NCI-H226 (cell line): Measurements from ENCODE around the gene PNPLA7.
"Not testable (repeated sequence)": the region's sequence is repeated elsewhere in the genome, so short reads cannot be mapped to it uniquely, and the experiment has no call there.

Experiments
- DNase-seq: peaks from one replicate; pipeline ENCODE4 v3.0.0-alpha.2; 2015

Gene PNPLA7

GRCh38 chr9:137550231-137550621 is at the start of gene PNPLA7:
TSS of gene PNPLA7 (minus strand) at chr9:137550402. CDS start at chr9:137550197, 205 bp downstream.
- peak; percentile 33 for DNase-seq

- no peak for DNase-seq
These were observed 48.7 kb upstream of the PNPLA7 start for GRCh38 chr9:137598943-137599342.

DNA sequence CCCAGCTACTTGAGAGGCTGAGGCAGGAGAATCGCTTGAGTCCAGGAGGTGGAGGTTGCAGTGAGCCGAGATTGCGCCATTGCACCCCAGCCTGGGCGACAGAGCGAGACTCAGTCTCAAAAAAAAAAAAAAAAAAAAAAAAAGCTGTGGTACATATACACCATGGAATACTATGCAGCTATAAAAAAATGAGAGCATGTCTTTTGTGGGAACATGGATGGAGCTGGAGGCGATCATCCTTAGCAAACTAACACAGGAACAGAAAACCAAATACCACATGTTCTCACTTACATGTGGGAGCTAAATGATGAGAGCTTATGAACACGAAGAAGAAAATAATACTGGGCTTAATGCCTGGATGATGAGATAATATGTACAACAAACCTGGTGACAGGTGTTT is 46.4 kb upstream of the PNPLA7 start:
- not testable (repeated sequence) for DNase-seq

DNA sequence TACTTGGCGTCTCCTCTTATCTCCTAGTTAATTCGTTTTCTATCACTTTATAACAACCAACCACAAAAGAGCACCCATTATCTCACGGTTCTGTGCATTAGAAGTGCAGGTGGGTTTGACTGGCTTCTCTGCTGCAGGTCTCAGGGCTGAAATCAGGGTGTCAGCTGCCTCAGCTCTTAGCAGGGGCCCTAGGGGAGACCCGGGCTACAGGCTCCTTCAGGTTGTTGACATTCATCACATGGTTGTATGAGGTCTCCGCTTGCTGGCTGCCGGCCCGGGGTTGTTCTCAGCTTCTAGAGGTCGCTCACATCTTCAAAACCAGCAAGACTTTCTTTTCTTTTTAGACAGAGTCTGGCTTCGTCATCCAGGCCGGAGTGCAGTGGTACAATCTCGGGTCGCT is 43.0 kb upstream of the PNPLA7 start:
- no peak for DNase-seq

DNA sequence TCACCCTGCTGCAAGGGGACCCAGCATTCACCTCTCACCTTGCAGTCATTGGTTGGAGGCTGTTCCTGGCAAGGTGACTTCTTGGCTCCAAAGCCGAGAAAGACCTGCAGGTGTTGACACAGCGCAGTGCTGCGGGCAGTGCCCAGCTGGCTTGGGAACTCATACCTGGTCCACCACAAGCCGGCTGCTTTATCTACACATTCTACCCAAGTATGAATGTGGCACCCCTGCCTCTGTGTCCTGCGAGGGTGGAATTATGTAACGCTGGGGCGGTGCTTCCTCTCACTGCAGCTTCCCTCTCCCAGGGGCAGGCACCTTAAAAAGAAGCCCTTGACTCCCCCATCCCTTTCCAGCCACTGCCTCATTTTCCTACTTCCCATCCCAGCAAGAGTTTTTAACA is 42.6 kb upstream of the PNPLA7 start:
- DNase-seq, result no peak

GRCh38 chr9:137590469-137591383 is 40.5 kb upstream of the PNPLA7 start, which contains the start of gene ZMYND19:
TSS of gene ZMYND19 (minus strand) at chr9:137590512. CDS start at chr9:137590263, 249 bp downstream.
- peak; percentile 69 for DNase-seq

DNA sequence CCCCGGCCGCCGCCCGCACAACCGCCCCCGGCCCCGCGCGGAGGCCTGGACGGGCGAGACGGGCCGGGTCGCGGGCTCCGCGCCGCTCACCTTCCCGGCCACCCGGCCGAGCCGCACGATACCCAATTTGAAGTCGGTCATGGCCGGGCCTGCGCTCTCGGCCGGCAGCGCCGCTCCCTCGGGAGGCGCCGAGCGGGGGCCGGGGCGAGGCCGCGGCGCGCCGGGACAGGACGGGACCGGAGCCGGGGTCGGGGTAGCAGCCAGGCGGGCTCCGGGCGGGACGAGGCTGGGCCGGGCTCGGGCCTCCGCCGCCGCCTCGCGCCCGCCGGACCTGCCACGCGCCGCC is 39.9 kb upstream of the PNPLA7 start:
- no peak for DNase-seq

DNA sequence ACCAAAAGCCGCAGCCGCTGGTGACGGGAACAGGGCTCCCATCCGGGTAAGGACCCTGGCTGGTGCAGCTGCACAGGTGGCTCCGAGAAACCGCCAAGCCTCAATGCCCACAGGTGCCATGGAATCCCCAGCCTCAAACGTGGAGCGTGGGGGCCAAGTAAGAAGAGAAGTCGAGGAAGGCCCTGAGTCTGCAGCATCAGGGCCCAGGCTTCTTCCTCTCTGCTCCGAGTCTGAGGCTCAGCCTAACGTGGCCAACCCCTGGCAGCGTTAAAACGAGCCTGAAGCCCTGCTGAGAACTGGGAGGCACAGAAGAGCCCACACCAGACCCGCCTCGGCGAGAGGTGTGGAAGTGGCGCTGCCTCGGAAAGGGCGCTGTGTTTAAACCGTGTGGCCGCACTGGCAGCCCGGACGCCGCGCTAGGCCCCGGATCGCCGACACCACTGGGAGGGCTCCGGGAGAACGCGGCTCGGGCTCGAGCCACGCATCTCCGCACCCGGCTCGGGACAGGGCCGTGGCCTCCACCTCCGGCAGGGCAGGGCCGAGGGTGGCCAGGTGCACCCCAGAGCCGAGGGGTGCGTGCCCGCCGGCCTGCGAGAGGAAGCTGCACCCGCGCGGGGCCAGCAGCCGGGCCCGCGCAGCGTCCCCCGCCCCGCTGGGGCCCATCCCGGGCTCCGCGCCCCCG is 39.4 kb upstream of the PNPLA7 start:
- no peak for DNase-seq

- no peak for DNase-seq
These were observed 38.7 kb upstream of the PNPLA7 start for GRCh38 chr9:137588891-137589290.

GRCh38 chr9:137588311-137588710 is 38.1 kb upstream of the PNPLA7 start:
- DNase-seq, result no peak

DNA sequence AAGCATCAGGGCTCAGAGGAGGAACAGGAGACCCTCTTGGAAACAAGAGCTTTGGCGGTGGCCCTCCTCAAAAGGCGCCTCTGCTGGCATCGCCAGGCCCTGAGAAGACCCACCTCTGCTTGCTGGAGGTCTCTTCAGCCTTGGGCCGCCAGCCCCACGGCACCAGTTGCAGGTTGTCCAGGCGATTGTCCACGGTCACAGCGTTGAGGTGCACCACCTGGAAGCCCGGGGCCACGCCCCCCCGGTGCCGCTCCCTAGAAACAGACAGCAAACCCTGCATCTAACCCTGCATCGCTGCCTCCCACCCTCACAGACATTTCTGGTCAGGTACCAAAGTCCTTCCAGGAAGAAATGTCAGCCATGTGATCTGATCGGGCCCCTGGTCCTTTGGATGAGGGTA is 36.7 kb upstream of the PNPLA7 start:
- no peak for DNase-seq

DNA sequence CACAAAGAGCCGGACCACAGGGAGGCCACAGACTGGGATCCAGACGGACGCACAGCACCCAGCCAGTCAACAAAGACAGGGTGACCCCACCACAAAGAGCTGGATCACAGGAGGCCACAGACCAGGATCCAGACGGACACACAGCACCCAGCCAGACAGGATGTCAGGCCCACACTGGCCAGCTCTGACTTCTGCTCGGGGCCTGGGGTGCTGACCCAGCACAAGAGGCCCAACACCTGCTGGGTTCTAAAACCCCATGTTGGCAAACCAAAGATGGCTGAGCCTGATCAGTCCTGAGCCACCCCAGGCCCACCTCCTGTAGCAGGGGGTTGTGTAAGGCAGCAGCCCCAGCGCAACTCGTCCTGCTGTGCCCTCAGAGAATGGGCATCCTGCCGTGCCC is 33.8 kb upstream of the PNPLA7 start:
- no peak for DNase-seq

GRCh38 chr9:137583347-137583746 is 33.1 kb upstream of the PNPLA7 start:
- DNase-seq, result no peak

GRCh38 chr9:137582286-137582860 is 32.2 kb upstream of the PNPLA7 start:
- DNase-seq, result no peak

GRCh38 chr9:137581361-137582285 is 31.4 kb upstream of the PNPLA7 start:
- no peak for DNase-seq

DNA sequence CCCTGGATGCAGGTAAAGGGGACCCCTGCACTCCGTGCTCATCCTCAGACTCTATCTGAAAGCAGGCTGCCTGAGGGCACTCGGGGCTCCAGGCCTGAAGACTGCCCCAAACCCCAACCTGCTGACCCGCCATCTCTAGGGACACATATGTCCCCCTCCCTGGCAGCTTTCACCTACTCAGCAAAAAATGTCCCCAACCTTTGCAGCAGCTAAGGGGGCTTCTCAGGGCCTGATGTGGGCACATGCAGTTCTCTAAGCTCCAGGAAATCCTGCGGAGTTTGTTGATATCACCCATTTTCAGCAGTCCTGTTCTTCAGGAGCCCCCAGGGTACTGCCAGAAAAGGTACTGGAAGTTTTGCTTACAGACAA is 30.7 kb upstream of the PNPLA7 start:
- no peak for DNase-seq

GRCh38 chr9:137580209-137580953 is 30.2 kb upstream of the PNPLA7 start:
- DNase-seq, result no peak

- no peak for DNase-seq
These were observed 29.0 kb upstream of the PNPLA7 start for GRCh38 chr9:137579259-137579604.

GRCh38 chr9:137578518-137579258 is 28.5 kb upstream of the PNPLA7 start, which contains the start of gene DPH7:
TSS of gene DPH7 (minus strand) at chr9:137578925. CDS start at chr9:137578777, 148 bp downstream.
- peak; percentile 87 for DNase-seq

DNA sequence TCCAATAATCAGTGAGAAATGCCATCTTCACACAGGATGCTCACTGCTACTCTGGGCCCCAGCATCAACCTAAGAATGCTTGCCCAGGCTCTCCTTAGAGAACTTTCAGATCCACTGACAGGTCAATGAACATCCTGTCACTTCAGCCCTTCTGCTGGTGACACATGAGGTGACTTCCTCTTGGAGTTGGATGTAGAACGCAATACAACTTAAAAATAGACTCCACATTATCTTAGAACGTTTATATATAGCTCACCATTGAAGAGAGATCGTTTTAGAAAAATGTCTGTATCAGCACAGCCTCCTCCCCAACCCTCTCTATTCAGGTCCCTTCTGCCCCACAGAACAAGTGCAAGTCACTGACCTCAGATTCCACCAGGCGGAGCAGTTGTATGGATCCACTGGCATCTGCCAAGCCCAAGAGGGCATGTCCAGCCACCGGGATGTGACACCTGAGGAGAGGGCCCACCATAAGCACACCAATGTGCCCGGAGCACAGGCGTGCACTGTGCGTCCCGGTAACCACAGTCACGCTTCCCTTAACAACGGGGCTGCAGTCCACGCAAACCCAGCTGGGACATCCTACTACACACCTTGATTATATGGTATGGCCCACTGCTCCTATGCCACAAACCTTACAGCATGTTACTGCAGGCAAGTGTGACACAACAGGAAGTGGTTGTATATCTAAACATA is 25.7 kb upstream of the PNPLA7 start:
- no peak for DNase-seq

GRCh38 chr9:137575364-137575715 is 25.1 kb upstream of the PNPLA7 start:
- no peak for DNase-seq
